Measurements from ENCODE around the gene ULK3.

The ULK3 gene

DNA sequence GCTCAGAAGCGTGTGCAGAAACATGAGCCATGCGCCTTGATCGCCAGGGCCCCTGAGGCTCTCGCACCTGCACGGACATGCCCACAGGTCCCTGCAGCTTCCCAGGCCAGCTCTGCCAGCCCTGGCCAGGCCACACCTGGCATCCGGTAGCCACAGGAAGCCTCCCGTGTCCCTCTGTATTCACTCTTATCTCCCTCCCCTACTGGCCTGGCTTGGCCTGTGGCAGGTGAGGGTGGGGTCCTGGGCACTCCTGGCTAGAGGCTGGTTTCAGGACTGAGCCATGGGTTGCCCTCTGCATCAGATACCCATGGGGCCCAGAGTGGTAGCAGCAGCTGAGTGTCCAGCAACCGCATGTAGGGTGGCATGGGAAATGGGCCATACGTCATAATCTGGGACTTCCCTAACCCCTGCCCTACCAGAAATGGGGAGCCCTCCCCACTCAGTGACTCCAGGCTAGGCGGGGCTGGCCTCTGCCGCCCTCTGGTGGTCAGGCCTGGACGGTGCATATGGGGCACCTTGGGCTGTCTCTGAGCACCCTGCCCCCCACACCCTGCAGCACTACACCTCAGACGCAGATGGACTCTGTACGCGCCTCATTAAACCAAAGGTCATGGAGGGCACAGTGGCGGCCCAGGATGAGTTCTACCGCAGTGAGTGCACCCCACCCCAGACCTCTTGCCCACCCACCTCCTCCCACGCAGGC lies 42.9 kb downstream of the ULK3 start:
- Histone ChIP-seq H3K4me2 (ENCODE audit: low read length) (peak overlapping the region; percentile 30), H4K20me1 (ENCODE audit: control insufficient read depth, insufficient read depth, low read depth, low read length) (peaks cover 39% of the 10 kb centered on the region), H3K9me2 (replicated peaks; ENCODE audit: control insufficient read depth, low read length) (no peaks in the 10 kb centered on the region), H3K36me3 (ENCODE audit: control insufficient read depth, low read length) (peaks cover 88% of the 10 kb centered on the region), H3K27me3 (ENCODE audit: control insufficient read depth, low read length) (no peaks in the 10 kb centered on the region), H3K79me2 (ENCODE audit: control insufficient read depth, low read length) (peaks cover 45% of the 10 kb centered on the region), H3K9me3 (ENCODE audit: control insufficient read depth, insufficient read depth, low read length) (no peaks in the 10 kb centered on the region), H3F3A (ENCODE audit: control insufficient read depth, insufficient read depth) (peaks cover 30% of the 10 kb centered on the region), H3K4me3 (ENCODE audit: low read length) (no peak overlapping the region), H3K4me1 (ENCODE audit: control insufficient read depth, low read length) (peaks cover 52% of the 10 kb centered on the region), H3K27ac (ENCODE audit: low read depth, low read length) (peak overlapping the region; percentile 40; the same call in 1 of the 2 replicates)
- TF ChIP-seq, protein P1, sequence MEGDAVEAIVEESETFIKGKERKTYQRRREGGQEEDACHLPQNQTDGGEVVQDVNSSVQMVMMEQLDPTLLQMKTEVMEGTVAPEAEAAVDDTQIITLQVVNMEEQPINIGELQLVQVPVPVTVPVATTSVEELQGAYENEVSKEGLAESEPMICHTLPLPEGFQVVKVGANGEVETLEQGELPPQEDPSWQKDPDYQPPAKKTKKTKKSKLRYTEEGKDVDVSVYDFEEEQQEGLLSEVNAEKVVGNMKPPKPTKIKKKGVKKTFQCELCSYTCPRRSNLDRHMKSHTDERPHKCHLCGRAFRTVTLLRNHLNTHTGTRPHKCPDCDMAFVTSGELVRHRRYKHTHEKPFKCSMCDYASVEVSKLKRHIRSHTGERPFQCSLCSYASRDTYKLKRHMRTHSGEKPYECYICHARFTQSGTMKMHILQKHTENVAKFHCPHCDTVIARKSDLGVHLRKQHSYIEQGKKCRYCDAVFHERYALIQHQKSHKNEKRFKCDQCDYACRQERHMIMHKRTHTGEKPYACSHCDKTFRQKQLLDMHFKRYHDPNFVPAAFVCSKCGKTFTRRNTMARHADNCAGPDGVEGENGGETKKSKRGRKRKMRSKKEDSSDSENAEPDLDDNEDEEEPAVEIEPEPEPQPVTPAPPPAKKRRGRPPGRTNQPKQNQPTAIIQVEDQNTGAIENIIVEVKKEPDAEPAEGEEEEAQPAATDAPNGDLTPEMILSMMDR (IDR thresholded peaks at IDR 0.05; ENCODE audit: low read depth, low read length, poor library complexity, severe bottlenecking) = peak; percentile 87
- no peak for TF ChIP-seq EZH2phosphoT487 (IDR thresholded peaks at IDR 0.05; ENCODE audit: borderline replicate concordance, low read length)

DNA sequence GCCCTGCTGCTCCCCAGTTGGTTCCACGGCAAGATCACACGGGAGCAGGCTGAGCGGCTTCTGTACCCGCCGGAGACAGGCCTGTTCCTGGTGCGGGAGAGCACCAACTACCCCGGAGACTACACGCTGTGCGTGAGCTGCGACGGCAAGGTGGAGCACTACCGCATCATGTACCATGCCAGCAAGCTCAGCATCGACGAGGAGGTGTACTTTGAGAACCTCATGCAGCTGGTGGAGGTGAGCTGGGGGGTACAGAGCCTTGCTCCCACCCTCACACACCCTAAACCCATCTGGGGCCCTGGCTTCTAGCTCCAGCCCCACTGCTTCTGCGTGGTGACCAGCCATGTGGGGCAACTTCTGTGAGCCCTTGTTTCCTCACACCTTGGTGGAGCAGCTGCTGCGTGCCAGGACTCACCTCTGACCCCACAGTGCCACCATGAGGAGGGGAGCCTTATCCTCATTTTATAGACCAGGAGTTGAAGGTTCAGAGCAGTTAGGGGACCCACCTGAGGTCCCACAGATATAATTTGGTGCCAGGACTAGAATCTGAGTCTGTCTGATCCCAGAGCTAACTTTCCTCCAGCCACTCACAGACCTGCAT lies 43.6 kb downstream of the ULK3 start:
- no peaks in the 10 kb centered on the region for H3K9me3 ChIP-seq (ENCODE audit: control insufficient read depth, insufficient read depth, low read length)
- no peaks in the 10 kb centered on the region for H3K9me2 ChIP-seq (replicated peaks; ENCODE audit: control insufficient read depth, low read length)
- no peak for TF ChIP-seq EZH2phosphoT487 (IDR thresholded peaks at IDR 0.05; ENCODE audit: borderline replicate concordance, low read length)
- TF ChIP-seq, protein P1 (IDR thresholded peaks at IDR 0.05; ENCODE audit: low read depth, low read length, poor library complexity, severe bottlenecking) = peak; percentile 30
- H4K20me1 ChIP-seq (ENCODE audit: control insufficient read depth, insufficient read depth, low read depth, low read length) = peaks cover 45% of the 10 kb centered on the region
- H3K36me3 ChIP-seq (ENCODE audit: control insufficient read depth, low read length) = peaks cover 88% of the 10 kb centered on the region
- peaks cover 52% of the 10 kb centered on the region for H3K79me2 ChIP-seq (ENCODE audit: control insufficient read depth, low read length)
- peak overlapping the region; percentile 40 for H3K27ac ChIP-seq (ENCODE audit: low read depth, low read length)
- H3K4me1 ChIP-seq (ENCODE audit: control insufficient read depth, low read length) = peaks cover 58% of the 10 kb centered on the region
- peaks cover 29% of the 10 kb centered on the region for H3F3A ChIP-seq (ENCODE audit: control insufficient read depth, insufficient read depth)
- H3K27me3 ChIP-seq (ENCODE audit: control insufficient read depth, low read length) = no peaks in the 10 kb centered on the region
- peak overlapping the region; percentile 30; the same call in 1 of the 2 replicates for H3K4me2 ChIP-seq (ENCODE audit: low read length)
- H3K4me3 ChIP-seq (ENCODE audit: low read length) = no peak overlapping the region

DNA sequence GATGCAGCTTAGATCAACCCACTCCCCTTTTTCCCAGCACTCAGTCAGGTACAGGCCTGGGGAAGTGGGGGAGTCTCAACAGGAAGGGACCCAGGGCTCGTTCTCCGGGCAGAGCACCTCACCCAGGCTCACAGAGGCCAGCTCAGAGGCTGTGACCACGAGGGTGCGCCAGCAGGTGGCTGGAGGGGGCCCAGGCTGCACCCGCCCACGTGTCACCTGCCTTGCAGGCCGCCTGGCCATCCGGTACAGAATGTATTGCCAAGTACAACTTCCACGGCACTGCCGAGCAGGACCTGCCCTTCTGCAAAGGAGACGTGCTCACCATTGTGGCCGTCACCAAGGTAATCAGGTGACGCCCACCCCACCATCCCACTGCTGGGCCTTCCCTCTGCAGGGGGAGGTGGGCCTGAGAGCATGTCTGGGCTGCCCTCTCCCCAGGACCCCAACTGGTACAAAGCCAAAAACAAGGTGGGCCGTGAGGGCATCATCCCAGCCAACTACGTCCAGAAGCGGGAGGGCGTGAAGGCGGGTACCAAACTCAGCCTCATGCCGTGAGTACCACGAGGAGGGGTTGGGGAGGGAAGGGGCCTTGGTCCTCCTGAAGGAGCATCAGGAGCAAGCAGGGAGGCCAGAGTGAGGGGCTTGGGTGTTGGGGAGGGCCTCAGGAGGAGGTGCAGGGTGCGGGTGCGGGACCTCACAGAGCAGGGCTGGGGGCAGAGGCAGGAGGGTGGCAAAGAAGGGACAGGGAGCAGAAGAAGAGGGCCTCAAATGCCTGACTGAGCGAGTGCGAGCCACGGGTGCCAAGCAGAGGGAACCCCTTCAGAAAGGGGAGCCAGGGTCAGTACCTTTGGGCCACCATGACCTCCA lies 44.3 kb downstream of the ULK3 start:
- Histone ChIP-seq H3K36me3 (ENCODE audit: control insufficient read depth, low read length) (peaks cover 87% of the 10 kb centered on the region), H3K4me3 (ENCODE audit: low read length) (no peak overlapping the region), H3K4me2 (ENCODE audit: low read length) (peak overlapping the region; percentile 18; the same call in 1 of the 2 replicates), H3K27ac (ENCODE audit: low read depth, low read length) (peak overlapping the region; percentile 40), H3K79me2 (ENCODE audit: control insufficient read depth, low read length) (peaks cover 59% of the 10 kb centered on the region), H3K9me3 (ENCODE audit: control insufficient read depth, insufficient read depth, low read length) (no peaks in the 10 kb centered on the region), H4K20me1 (ENCODE audit: control insufficient read depth, insufficient read depth, low read depth, low read length) (peaks cover 47% of the 10 kb centered on the region), H3K4me1 (ENCODE audit: control insufficient read depth, low read length) (peaks cover 64% of the 10 kb centered on the region), H3K27me3 (ENCODE audit: control insufficient read depth, low read length) (no peaks in the 10 kb centered on the region), H3K9me2 (replicated peaks; ENCODE audit: control insufficient read depth, low read length) (no peaks in the 10 kb centered on the region), H3F3A (ENCODE audit: control insufficient read depth, insufficient read depth) (peaks cover 24% of the 10 kb centered on the region)
- TF ChIP-seq, protein P1 (IDR thresholded peaks at IDR 0.05; ENCODE audit: low read depth, low read length, poor library complexity, severe bottlenecking) = no peak
- TF ChIP-seq EZH2phosphoT487 (IDR thresholded peaks at IDR 0.05; ENCODE audit: borderline replicate concordance, low read length) = no peak
